HG03025 (cell line): ENCODE measurements around the gene FBN1.

ENCODE experiments used
- ATAC-seq: cut with Tn5 transposase; IDR thresholded peaks from one replicate; pipeline ENCODE4 v1.9.1; 2021; ENCODE audit warnings: mild to moderate bottlenecking, moderate library complexity; ENCODE audit not compliant: unreplicated experiment, low FRiP score

The FBN1 gene

DNA sequence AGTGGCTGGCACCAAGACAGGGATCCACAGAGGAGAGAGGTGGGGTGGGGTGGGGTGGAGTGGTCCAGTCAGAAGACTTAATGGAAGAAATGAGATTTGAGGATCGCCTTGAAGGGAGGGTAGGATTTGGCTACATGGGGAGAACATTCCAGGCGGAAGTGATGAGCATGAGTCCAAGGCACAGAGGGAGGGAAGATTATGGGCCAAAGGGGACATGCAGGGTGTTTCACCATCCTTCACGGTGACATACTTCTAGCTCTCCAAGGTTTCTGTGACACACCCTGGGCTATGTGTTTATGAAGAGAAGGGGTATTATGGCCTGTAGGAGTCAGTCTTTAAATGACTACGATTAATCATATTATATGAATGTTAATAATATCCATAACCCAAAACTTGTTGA, 7.7 kb upstream of the FBN1 start:
- no peak for ATAC-seq

DNA sequence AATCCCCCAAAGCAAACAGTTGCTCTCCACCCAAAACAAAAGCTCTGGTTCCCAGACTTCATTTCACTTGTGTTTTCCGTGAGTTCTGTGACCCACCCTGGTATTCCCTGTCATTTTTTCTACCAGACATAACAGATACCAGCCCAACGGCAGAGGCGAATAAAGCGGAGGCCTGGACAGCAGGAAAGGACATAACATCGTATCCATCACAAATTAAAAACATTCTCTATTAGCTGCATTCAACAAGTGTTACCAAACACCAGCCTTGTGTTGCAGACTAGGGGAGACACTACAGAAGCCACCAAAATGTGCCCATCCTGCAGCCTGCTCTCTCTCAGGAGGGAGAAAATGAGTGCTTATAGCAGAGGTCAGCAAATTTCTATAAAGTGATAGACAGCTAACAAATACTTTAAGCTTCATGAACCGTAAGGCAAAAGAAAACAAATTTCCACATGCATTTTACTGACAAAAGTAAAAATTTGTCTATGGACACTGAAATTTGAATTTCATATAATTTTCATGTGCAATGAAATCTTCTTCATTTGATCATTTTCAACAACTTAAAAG, 7.1 kb upstream of the FBN1 start:
- ATAC-seq, result no peak

DNA sequence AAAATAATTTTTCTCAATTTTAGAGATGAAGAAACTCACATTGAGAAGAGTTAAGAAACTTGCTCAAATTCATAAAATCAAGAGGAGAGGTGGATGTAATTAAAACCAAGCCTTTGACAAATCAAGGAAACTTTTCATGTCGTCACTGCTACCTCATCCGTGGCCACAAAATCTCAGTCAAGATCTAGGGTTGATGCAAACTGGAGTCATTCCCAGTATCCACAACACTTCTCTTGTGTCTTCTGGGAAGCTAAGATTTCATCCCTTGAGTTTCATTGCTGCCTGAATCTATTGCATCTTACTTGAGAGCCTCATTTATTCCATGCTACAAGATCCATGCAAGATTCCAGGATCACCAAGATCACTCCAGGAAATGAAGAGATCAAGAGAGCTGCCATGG, 5.4 kb upstream of the FBN1 start:
- ATAC-seq, result no peak

DNA sequence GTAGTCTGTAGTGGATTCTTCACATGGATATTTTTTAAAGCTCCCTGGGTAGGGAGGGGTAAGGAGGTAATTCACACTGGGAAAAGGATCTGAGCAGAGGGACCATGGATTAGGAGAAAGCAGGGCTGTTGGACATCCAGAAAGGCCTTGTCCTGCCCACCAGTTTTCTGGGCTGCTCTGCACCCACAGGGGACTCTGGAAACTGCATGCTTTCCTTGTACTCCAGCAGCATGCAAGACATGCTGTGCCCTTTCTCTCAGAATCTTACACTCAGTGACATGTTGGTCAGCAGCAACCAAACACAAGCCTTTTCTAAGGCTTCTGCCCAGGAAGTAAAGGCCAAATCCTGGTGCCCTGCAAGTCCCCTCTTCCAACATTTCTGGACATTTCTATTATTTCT, 2.5 kb upstream of the FBN1 start:
- no peak for ATAC-seq

DNA sequence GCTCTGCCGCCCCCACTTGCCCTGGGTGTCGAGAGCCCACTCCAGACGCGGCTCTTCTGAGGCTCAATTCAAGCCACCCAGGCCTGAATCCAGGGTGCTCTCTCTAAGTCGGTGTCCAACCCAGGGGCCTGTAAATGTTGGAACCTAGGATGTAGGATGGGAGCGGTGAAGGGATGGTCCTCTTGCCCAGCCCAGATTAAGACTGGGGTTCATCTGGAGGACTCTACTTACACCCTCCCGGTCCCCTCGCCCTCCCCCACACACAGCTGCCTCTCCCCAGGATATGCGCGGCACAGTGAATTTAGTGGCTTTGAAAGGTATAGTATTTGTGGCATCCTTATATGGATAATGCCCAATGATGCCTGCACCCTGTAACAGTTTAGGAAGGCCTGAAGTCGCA, 822 bp upstream of the FBN1 start:
- ATAC-seq, result no peak

DNA sequence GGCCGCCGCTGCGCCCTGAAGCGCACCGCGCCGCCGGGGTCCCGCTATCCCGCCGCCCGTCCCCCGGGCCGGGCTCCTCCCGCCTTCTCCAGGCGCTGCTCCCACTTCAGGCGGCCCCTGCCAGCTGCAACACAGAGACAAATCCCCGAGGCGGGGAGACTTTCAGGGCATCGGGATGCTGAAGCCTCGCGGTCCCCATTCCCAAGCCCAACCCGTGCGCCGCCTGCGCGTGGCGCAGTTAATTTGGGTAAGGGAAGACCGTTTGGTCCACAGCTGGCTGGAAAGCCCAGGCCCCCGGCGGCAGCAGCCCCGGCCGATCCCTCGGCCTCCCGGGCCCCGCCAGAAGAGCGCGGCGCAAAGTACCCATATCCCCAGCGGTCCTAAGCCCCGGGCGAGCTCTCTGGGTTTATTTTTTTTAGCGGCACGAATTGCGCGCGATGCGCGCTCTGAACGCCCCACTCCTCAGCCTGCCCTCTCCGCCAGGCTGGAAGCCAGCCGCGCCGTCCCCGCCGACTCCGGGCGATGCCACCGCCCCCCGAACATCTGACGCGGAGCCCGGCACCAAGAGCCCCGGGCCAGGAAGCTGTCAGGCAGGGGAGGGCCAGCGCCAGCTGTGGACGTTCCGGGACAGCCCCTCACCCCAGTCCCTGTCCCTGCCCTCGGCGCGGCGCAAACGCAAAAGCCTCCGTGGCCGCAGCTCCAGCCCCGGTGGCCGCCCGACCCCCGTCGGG, 517 bp downstream of the FBN1 start:
- peak; percentile 34 for ATAC-seq

DNA sequence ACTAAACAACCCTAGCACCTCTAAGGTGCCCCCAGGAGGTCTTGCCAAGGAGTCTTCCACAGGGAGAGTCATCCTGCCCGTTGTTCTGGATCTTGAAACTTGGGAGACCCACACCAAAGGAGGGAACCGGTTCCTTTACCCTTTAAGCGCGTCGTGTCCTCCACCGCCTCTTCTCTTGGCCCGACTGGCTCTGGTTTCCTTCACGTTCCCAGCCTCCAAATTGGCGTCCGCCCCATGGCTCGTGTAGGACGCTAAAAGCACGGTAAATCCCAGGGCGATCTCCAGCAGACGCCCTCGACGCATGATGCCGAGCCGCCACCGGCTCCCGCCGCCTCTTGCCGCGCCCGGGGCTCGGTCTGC, 1.1 kb downstream of the FBN1 start:
- no peak for ATAC-seq

DNA sequence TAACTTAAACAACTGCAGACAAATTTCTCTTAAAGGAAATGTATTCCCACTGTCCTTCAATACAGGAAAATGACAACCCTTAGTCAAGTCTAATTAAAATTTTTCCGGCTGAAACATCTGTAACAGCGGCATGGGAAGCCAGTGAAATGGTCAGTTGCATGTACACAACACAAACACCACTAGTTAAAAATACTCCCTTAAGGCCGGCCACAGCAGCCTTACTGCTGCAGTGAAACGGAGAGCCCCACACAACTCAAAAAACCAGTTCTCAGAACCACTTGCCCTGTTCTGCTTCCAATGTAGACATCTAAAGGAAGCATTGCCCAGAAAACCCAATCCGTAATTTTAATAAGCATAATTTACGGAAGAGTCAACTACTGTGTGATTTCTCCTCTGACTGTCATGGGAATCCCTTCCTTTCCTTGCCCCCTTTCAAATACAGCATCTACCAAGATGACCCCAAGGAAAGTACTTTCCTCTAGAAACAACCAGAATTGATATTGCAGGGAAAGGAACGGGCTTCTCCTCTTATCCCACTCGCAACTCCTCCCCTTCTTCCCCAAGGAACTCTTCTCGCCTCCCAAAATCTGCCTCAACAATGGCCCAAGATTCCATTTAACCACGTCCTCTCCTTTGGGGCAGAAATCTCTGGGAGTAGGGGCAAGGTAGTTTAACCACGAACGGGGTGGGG, 1.6 kb downstream of the FBN1 start:
- no peak for ATAC-seq

DNA sequence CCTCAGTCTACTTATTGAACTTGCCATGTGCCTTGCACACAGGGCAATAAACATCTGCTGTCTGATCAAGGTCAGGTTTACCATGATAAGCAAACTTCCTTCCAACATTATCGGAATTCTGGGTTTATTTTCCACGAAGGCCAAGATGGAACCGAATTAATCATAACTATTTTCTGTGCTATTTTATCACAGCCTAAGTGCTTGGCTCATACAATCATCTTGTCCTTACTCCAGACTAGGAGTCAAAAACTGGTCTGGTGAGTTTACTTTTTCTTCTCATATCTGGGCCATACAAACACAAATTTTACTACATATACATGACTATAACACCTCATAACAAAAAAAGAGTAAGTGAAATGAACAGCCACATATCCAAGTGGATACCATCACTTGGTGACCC, 2.3 kb downstream of the FBN1 start:
- no peak for ATAC-seq

DNA sequence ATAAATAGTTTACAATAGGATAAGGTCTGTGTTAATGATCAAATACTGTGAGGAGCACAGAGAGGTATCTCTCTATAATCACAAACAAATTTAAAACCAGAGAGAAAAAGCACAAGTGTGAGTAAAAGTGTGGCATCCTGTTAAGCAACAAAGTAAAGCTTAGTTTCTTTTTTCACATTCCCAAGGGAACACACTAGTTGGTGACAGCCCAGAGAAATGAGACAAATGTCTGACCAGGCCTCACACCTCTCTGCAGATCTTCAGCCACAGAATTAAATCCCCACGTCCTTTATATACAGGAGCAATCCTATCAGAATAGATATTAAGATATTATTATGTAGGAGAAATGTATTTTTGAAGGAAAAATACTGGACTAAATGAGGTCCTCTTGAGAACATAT, 2.7 kb downstream of the FBN1 start:
- no peak for ATAC-seq

DNA sequence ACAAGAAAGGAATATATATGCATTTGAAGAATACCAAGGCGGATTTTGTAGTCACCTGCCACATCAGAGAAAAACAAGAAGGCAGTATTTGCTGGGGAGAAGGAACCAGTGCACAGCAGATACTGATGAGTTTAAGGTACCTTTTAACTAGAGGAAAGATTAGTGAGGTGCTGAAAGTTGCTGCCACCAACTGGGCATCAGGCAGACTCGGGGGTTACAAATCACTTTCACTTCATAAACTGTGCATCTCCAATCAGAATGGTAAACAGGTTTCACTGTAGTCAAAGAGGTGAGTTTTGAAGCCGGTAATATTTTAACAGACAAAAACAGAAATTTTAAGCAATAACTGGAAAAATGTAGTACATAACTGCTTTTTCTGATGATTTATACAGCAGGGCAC, 4.1 kb downstream of the FBN1 start:
- no peak for ATAC-seq

DNA sequence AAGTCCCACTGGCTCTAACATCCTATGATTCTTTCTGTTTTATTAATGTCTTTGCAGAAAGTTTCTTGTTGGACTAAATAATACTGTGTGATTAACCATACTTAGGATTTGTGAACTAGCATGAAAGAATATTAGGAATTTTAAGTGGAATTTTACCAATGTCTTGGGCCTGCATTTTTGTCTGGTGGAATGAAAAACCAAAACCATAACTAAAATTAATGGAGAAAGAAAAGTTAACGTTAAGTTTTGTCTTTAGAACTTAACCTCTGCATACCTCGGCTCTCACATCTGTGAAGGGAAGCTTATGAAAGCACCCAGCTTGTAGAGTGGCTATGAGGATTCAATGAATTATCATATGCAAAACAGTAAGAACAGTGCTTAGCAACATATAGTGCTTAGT, 6.5 kb downstream of the FBN1 start:
- no peak for ATAC-seq

DNA sequence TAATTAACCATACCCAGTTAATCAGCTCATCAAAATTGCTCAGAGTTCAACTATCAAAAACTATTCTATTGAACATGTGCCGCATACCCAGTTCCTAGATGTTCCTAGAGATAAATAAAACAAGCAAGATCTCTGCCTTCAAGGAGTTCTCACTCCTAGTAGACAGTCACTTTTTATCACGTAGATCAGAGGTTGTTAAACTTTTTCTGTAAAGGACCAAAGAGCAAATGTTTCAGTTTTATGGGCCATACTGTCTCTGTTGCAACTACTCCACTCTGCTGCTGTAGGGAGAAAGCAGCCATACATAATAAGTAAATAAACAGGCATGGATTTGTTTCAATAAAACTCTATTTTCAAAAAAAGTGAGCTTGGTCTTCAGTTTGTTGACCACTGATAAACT, 7.9 kb downstream of the FBN1 start:
- no peak for ATAC-seq

DNA sequence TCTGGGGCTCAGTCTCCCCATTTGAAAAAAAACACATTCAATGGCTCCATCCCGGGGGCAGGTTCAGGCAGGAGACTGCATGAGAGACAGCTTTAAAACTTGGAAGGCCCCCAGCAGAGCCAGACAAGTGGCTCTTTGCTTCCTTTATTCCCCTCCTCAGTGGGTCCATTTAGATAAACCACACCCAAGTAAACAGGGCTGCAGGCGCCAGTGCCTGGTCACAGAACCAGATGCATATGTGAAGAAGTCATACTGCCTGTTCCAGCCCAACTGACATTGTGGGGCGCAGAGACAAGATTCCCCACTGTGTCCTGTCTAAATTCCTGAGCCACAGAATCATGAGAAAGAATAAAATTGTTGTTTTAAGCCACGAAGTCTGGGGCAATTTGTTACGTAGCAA, 9.0 kb downstream of the FBN1 start:
- ATAC-seq, result no peak

DNA sequence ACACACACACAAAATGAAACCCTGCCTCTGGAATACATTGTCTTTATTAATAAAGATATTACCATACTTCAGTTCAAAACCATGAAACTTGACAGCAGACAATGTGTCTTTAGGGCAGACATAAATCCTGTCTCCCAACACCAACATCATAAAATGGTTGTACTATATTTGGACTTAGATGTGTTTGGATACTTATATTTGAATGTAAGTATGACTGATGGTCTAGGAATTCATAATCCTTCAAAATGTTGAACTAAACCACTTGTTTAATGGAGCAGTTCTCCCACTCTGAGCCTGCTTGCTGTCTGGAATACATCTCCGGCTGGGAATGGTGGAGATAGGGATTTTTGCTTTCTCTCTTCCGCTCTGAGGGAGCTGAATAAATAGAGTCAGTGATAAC, 10.6 kb downstream of the FBN1 start:
- no peak for ATAC-seq

DNA sequence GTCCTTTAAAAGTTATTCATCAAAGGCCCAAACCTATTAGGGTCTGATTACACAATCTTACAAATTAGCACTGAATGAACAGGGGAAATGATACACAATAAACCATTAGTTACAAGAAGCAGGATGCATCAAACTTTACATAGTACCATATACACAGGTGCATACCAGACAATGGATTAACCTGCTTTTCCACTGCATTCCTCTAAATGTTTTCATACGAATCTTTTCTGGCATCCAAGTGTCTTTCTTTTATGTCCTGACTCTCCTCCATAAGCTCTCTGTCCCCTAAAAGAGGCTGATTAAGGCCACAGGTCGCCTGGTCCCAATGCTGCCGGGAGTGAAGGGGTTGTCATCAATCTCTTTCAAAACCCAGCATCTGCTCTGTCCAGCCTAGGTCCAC, 11.4 kb downstream of the FBN1 start:
- ATAC-seq, result no peak

DNA sequence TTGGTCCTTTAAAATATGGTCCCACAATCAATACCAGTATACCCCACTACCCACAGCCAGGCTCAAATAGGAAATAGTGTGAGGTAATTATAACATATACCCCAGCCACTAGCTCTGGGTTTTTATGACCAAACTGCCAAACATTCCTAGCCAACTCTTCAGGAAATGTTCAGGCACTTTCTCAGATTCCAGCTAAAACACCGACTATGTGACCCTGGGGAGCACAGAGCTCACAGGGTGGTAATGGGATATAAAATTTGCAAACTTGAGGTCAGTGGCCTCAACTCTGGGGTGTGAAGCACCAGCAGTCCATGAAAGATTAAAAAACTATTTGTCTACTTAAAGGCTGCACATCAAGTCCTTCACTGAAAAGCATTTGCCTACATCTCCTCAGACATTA, 12.9 kb downstream of the FBN1 start:
- no peak for ATAC-seq

DNA sequence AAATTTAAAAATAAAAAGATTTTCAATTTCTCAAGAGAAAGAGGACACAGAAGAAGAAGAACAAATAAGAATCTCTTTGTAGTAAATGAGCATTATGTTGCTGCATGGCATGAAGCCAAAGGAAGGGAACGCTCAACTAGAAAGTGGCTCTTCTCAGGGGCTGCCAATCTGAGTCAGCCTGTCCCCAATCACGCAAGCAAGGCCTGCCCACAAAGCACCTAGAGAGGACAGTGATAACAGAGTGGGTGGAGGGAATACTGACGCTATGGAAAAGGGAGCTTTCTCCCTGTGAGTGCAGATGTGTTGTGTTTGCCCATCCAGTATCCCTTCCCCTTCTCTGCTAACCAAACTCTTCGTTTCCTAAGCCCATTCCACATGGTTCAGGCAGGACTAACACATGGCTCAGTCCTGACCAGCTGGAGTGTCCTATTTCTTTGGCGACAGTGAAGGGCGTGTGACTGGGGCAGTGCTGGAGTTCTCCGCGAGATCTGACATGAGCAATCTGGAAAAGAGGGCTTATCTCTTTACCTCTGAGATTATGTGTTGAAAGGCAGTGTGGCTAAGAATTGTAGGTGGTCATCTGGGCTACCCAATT, 14.2 kb downstream of the FBN1 start:
- ATAC-seq, result no peak

DNA sequence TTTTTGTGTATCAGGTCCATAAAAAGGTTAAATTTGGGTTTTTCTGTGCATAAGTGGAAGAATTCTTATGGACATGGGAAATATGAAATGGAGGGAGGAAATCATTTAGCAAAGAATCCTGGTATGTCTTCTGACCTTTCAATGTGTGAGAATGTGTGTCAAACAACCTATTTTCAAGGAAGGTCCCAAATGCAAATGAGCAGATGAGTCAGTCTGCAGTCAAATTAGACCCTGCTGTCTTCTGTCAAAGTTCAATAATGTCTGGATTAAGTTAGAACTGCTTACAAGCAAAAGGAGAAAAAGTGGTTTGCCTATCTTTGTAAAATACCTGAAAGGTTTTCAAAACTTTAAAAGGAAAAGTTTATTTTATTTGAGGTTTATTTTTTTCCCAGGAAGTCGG, 15.3 kb downstream of the FBN1 start:
- no peak for ATAC-seq

DNA sequence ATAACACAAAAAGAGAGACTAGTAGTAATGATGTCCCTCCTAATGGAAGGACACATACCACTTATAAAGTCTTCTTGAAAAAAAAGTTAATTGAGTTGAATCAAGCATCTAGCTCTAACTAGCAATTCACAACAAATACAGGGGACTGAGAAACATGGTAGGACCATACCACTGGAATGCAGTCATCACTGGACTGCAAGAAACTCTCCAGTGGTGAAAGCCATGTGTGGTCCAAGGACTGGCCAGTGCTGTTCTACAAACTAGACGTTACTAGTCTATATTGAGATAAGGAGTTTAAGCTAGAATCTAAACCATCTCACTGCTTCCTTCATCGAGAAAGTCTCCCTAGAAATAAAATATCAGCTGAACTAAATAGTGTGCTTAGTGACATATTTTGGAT, 16.7 kb downstream of the FBN1 start:
- no peak for ATAC-seq

DNA sequence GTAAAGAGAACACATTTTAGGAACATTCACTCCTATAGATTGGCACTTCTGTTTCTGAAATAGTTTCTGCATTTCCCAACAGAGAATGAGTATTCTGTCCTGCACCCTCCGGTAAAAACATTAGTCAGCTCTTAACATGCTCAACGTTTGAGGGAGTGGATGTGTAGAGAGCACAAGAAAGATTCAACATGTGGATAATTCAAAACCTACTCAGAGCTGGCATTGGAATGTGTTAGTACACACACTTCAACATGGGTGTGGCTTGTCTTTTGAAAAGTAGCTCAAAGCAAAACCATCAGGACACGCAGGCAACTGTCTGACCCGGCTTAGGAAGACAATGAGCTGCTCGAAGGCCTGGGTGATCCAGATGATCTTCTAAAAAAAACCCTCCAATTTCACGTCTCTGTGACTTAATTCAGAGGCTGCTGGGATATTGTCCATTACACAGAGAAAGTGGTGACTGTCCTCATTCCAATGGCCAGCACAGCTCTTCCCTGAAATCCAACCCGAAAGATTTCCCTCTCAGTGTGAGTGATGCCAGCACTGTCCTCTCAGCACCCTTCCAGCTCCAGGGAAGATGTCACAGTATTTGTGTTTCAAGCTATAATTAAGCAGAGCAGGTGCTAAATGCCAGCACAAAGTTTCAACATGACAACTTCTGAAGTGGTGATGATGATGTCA, 18.1 kb downstream of the FBN1 start:
- ATAC-seq, result no peak
